ENCODE measurements around the gene CKAP5. TPM values are rescaled to one million over a fixed set of nuclear protein-coding genes. Genes with fewer than 3 reads are reported as not detected.

The CKAP5 gene
- total RNA-seq, 2 experiments from 2014 or later = 23.2 to 26.9 TPM

DNA sequence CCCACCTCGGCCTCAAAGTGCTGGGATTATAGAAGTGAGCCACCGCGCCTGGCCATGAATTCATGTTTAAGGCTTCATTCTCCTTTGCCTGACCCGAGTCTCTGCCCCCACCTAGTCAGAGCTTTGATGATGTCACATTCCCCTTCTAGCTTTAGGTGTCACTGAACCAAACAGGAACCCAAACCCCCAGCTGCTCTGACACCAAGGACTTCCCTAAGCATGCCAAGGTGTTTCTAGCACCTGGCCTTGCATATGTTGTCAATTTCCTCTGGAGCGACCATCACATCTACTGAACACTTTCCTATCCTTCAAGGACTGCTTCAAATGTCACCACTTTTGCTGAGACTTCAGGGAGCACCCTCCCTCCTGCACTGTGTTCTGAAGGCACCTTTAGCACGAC, 124.8 kb downstream of the CKAP5 start:
- no peaks in the 10 kb centered on the region for H3K36me3 Mint-ChIP-seq (ENCODE audit: low read depth)
- ChIA-PET POLR2A (no interaction called here), CTCF (no interaction called here)
- no peaks in the 10 kb centered on the region for H3K27me3 Mint-ChIP-seq
- Histone ChIP-seq H3K4me1 (ENCODE audit: insufficient read depth, low read length) (peaks cover 13% of the 10 kb centered on the region), H3K4me3 (ENCODE audit: low read length) (no peak overlapping the region), H3K27me3 (ENCODE audit: control insufficient read depth in 1 of 2, insufficient read depth in 2 of 2, low read length in 2 of 2) (no peaks in the 10 kb centered on the region), H3K9me3 (ENCODE audit: control insufficient read depth in 1 of 2, insufficient read depth in 1 of 2, low read length in 2 of 2) (no peaks in the 10 kb centered on the region), H3K27ac (ENCODE audit: low read depth in 1 of 2, low read length in 2 of 2) (no peak overlapping the region), H3K36me3 (ENCODE audit: insufficient read depth, low read length) (no peaks in the 10 kb centered on the region)
- ATAC-seq (ENCODE audit: poor library complexity) (no peak), DNase-seq (no peak)
- peaks cover 9% of the 10 kb centered on the region for H3K4me1 Mint-ChIP-seq (ENCODE audit: low read depth)
- intact Hi-C loops (cut with DNase I, micrococcal nuclease) = no loop called here
- TF ChIP-seq, protein P1, sequence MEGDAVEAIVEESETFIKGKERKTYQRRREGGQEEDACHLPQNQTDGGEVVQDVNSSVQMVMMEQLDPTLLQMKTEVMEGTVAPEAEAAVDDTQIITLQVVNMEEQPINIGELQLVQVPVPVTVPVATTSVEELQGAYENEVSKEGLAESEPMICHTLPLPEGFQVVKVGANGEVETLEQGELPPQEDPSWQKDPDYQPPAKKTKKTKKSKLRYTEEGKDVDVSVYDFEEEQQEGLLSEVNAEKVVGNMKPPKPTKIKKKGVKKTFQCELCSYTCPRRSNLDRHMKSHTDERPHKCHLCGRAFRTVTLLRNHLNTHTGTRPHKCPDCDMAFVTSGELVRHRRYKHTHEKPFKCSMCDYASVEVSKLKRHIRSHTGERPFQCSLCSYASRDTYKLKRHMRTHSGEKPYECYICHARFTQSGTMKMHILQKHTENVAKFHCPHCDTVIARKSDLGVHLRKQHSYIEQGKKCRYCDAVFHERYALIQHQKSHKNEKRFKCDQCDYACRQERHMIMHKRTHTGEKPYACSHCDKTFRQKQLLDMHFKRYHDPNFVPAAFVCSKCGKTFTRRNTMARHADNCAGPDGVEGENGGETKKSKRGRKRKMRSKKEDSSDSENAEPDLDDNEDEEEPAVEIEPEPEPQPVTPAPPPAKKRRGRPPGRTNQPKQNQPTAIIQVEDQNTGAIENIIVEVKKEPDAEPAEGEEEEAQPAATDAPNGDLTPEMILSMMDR (IDR thresholded peaks at IDR 0.05) = no peak
- H3K9me3 Mint-ChIP-seq = no peaks in the 10 kb centered on the region
- no peak overlapping the region for H3K27ac Mint-ChIP-seq
- no peak overlapping the region for H3K4me3 Mint-ChIP-seq

DNA sequence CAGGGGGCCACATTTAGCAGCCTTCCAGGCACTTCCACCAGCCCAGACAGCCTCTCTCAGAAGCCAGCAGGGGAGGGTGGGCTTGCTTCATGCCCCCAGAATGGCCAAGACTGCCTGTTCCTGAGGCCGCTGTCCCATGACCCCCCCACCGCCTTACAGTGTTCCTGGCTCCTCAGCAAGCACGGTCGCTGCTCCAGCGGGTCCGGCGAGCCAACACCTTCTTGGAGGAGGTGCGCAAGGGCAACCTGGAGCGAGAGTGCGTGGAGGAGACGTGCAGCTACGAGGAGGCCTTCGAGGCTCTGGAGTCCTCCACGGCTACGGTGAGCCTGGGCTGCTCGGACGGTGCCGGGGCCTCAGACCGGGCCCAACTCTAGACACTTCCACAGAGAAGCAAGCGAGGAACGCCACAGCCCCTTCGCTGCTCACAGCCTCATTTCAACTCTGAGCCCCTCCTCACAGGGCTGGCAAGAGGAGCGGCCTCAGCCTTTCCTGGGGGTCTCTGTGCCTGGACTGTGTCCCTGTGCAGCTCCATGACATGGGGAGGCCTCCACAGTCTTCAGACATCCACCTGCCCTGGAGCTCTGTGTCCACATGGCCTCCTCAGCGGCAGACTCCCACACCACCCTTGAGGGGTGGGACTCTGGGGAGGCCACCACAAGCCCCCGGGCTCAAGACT, 126.4 kb downstream of the CKAP5 start:
- ChIA-PET CTCF (no interaction called here), POLR2A (interaction anchor here (0.5 kb wide), 1 partner anchor 92 kb away, joined by 3 read pairs; no protein-coding TSS in a partner anchor)
- DNase-seq (no peak), ATAC-seq (ENCODE audit: poor library complexity) (no peak)
- Histone ChIP-seq H3K36me3 (ENCODE audit: insufficient read depth, low read length) (no peaks in the 10 kb centered on the region), H3K4me1 (ENCODE audit: insufficient read depth, low read length) (peaks cover 13% of the 10 kb centered on the region), H3K9me3 (ENCODE audit: control insufficient read depth in 1 of 2, insufficient read depth in 1 of 2, low read length in 2 of 2) (no peaks in the 10 kb centered on the region), H3K27ac (ENCODE audit: low read depth in 1 of 2, low read length in 2 of 2) (no peak overlapping the region), H3K27me3 (ENCODE audit: control insufficient read depth in 1 of 2, insufficient read depth in 2 of 2, low read length in 2 of 2) (no peaks in the 10 kb centered on the region), H3K4me3 (ENCODE audit: low read length) (no peak overlapping the region)
- Mint-ChIP-seq H3K27me3 (no peaks in the 10 kb centered on the region), H3K36me3 (ENCODE audit: low read depth) (no peaks in the 10 kb centered on the region), H3K4me1 (ENCODE audit: low read depth) (peaks cover 9% of the 10 kb centered on the region), H3K27ac (no peak overlapping the region), H3K4me3 (no peak overlapping the region), H3K9me3 (no peaks in the 10 kb centered on the region)
- TF ChIP-seq, protein P1 (IDR thresholded peaks at IDR 0.05) = no peak
- intact Hi-C loops (cut with DNase I, micrococcal nuclease) = no loop called here

- ATAC-seq (ENCODE audit: poor library complexity) (no peak), DNase-seq (no peak)
- POLR2A ChIA-PET = interaction anchor here (0.5 to 1.9 kb wide), 2 partner anchors 19 to 92 kb away, joined by 3 to 7 read pairs; partner anchors contain the start of genes ARHGAP1 and ZNF408
- TF ChIP-seq, protein P1 (IDR thresholded peaks at IDR 0.05) = no peak
- Histone ChIP-seq H3K27ac (ENCODE audit: low read depth in 1 of 2, low read length in 2 of 2) (no peak within 1 kb of the TSS), H3K9me3 (ENCODE audit: control insufficient read depth in 1 of 2, insufficient read depth in 1 of 2, low read length in 2 of 2) (no peaks in the 10 kb centered on the region), H3K27me3 (ENCODE audit: control insufficient read depth in 1 of 2, insufficient read depth in 2 of 2, low read length in 2 of 2) (no peaks in the 10 kb centered on the region), H3K4me1 (ENCODE audit: insufficient read depth, low read length) (peaks cover 13% of the 10 kb centered on the region), H3K4me3 (ENCODE audit: low read length) (no peak within 1 kb of the TSS), H3K36me3 (ENCODE audit: insufficient read depth, low read length) (no peaks in the 10 kb centered on the region)
- Mint-ChIP-seq H3K4me1 (ENCODE audit: low read depth) (peaks cover 9% of the 10 kb centered on the region), H3K9me3 (no peaks in the 10 kb centered on the region), H3K27ac (no peak within 1 kb of the TSS), H3K36me3 (ENCODE audit: low read depth) (no peaks in the 10 kb centered on the region), H3K4me3 (no peak within 1 kb of the TSS), H3K27me3 (no peaks in the 10 kb centered on the region)
- CTCF ChIA-PET = no interaction called here
- intact Hi-C loops (cut with DNase I, micrococcal nuclease) = no loop called here
These were observed 127.0 kb downstream of the CKAP5 start, which contains the start of gene F2 for GRCh38 chr11:46719048-46719542. Gene F2, plus strand, starts transcription at chr11:46719213. Its CDS starts 23 bp downstream, at chr11:46719236.

Measured in CD4-positive, alpha-beta T cell (primary cell).